ENCODE data around the gene FKBP5.

DNA sequence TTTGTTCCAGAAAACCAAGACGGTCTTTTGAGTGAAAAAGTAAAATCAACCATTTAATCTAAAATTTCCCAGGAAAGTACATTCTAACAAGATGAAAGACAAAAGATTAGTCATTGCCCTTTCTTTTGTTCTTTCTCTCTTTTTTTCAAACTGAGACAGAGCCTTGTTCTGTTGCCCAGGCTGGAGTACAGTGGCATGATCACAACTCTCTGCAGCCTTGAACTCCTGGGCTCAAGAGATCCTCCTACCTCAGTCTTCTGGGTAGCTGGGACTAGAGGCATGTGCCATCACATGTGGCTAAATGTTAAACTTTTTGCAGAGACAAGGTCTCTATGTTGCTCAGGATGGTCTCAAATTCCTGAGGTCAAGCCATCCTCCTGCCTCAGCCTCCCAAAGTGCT is 75.0 kb downstream of the FKBP5 start:
- TF ChIP-seq POLR2A (IDR thresholded peaks at IDR 0.05; ENCODE audit: low read depth, low read length) (no peak), POLR2AphosphoS5 (IDR thresholded peaks at IDR 0.05; ENCODE audit: low read depth, low read length) (no peak)

All from GM12892 (cell line).